A673 (cell line): ENCODE measurements around the gene TTN. TPM values are rescaled to one million over a fixed set of nuclear protein-coding genes. Genes with fewer than 3 reads are reported as not detected.

Source experiments
- Bru-seq: library from RNA; stranded (reverse); fragments of 400-500 nt; gene quantifications from one replicate; lab custom pipeline; 2021; lab: Mats Ljungman, UMichigan
- BruChase-seq, 2 experiments: library from RNA; stranded (reverse); fragments of 400-500 nt; gene quantifications; one replicate each; lab custom pipeline; 2021; lab: Mats Ljungman, UMichigan
- BruUV-seq: library from RNA; stranded (reverse); fragments of 400-500 nt; replicated peaks from 2 replicates; lab custom pipeline; 2021; lab: Mats Ljungman, UMichigan
- CTCF ChIA-PET: fragments of 300-600 bp; sonication (Branson Sonifier 250); formaldehyde crosslinking; loops from one replicate; lab custom pipeline; 2022; ENCODE audit warnings: antibody characterized with exemption; lab: Charles Lee
- POLR2A ChIA-PET: fragments of 300-600 bp; sonication (Branson Sonifier 250); formaldehyde crosslinking; loops from one replicate; lab custom pipeline; 2022; ENCODE audit warnings: antibody characterized with exemption; ENCODE audit not compliant: low non-redundant PET; lab: Charles Lee
- DNase-seq: peaks from one replicate; pipeline ENCODE4 v3.0.0-alpha.2; 2015; ENCODE audit warnings: low spot score
- H3K27ac ChIP-seq: fragments of 200-600 bp; sonication (generic); 2 replicates; pipeline ENCODE4 v1.5.1; 2016; ENCODE audit warnings: mixed run types, low read depth, mild to moderate bottlenecking, mixed read lengths, antibody characterized with exemption, low read length; ENCODE audit not compliant: poor library complexity, severe bottlenecking
- H3K27me3 ChIP-seq: fragments of 200-600 bp; sonication (generic); replicated peaks from 2 replicates; pipeline ENCODE4 v1.6.1; 2017; ENCODE audit warnings: mixed run types, low read depth, mild to moderate bottlenecking, mixed read lengths, antibody characterized with exemption, low read length; ENCODE audit not compliant: insufficient read depth, poor library complexity
- H3K36me3 ChIP-seq: fragments of 200-600 bp; sonication (generic); 2 replicates; pipeline ENCODE4 v1.6.1; 2016; ENCODE audit warnings: mixed run types, mild to moderate bottlenecking, mixed read lengths, antibody characterized with exemption, low read length; ENCODE audit not compliant: insufficient read depth, poor library complexity, severe bottlenecking
- H3K4me1 ChIP-seq: fragments of 200-600 bp; sonication (generic); 2 replicates; pipeline ENCODE4 v1.6.1; 2017; ENCODE audit warnings: mixed run types, mild to moderate bottlenecking, mixed read lengths, antibody characterized with exemption, low read length; ENCODE audit not compliant: insufficient read depth, poor library complexity, severe bottlenecking
- H3K4me3 ChIP-seq: fragments of 200-600 bp; sonication (generic); 2 replicates; pipeline ENCODE4 v1.5.1; 2016; ENCODE audit warnings: low read depth, mixed run types, mild to moderate bottlenecking, mixed read lengths, low read length; ENCODE audit not compliant: poor library complexity, severe bottlenecking
- H3K9me3 ChIP-seq: fragments of 200-600 bp; sonication (generic); 2 replicates; pipeline ENCODE4 v1.6.1; 2016; ENCODE audit warnings: mixed run types, low read depth, mild to moderate bottlenecking, mixed read lengths, antibody characterized with exemption, low read length; ENCODE audit not compliant: poor library complexity, severe bottlenecking
- CTCF ChIP-seq: fragments of 300-800, 200-600 bp; sonication (generic); conservative IDR thresholded peaks from 2 replicates; pipeline ENCODE4 v1.5.1; 2017; ENCODE audit warnings: low read depth, mild to moderate bottlenecking, antibody characterized with exemption, low read length, moderate library complexity, mixed read lengths
- EZH2 ChIP-seq: fragments of 200-600 bp; sonication (generic); IDR thresholded peaks from 2 replicates; pipeline ENCODE4 v1.6.1; 2017; ENCODE audit warnings: borderline replicate concordance, low read depth, mild to moderate bottlenecking, mixed read lengths, antibody characterized with exemption, low read length; ENCODE audit not compliant: poor library complexity, severe bottlenecking
- intact Hi-C: fragments of 100-400 bp; cut with micrococcal nuclease; formaldehyde crosslinking; loops from one replicate; pipeline ENCODE4 v1.10.0; 2022; ENCODE audit not compliant: unreplicated experiment
- long read RNA-seq: library from polyadenylated mRNA; stranded (forward); transcript quantifications from one replicate; pipeline ENCODE4 v2.0.0, GENCODE V29; 2022
- total RNA-seq: library from RNA; stranded (reverse); gene quantifications from 2 replicates; pipeline ENCODE4 v1.2.3, GENCODE V29; 2021

TTN gene
- total RNA-seq (under 0.01 TPM in 2 replicates), Bru-seq, nascent RNA (percentile 2 among the genes with signal in this experiment), BruChase-seq, experiment 1, labeled RNA remaining after a 2-hour chase (percentile 4 among the genes with signal in this experiment), BruChase-seq, experiment 2, labeled RNA remaining after a 6-hour chase (percentile 5 among the genes with signal in this experiment)
- long read RNA-seq, partial matches to known transcripts: 0 of 2 reads
- long read RNA-seq, other reads (novel, unspliced or antisense): 2 of 2 reads

GRCh38 chr2:178807227-178808008, at the start of gene TTN:
TTN (minus strand) TSS chr2:178807423; CDS start chr2:178804642, 2,781 bp downstream.
- no peak for DNase-seq
- intact Hi-C loops: no loop called here
- ChIA-PET CTCF (no interaction called here), POLR2A (no interaction called here)
- no peaks in the 10 kb centered on the region for H3K4me1 ChIP-seq
- no TSS peak for BruUV-seq
- TF ChIP-seq CTCF (no peak), EZH2 (no peak)
- H3K36me3 ChIP-seq: no peaks in the 10 kb centered on the region
- no peaks in the 10 kb centered on the region for H3K9me3 ChIP-seq
- H3K4me3 ChIP-seq: no peak within 1 kb of the TSS
- H3K27me3 ChIP-seq: peaks cover 5% of the 10 kb centered on the region
- no peak within 1 kb of the TSS for H3K27ac ChIP-seq

GRCh38 chr2:178855151-178855550, 47.9 kb upstream of the TTN start:
- H3K9me3 ChIP-seq: no peaks in the 10 kb centered on the region
- ChIA-PET POLR2A (no interaction called here), CTCF (no interaction called here)
- H3K4me3 ChIP-seq: no peak overlapping the region
- DNase-seq: no peak
- no peak overlapping the region for H3K27ac ChIP-seq
- intact Hi-C loops: no loop called here
- H3K36me3 ChIP-seq: no peaks in the 10 kb centered on the region
- no peaks in the 10 kb centered on the region for H3K4me1 ChIP-seq
- no peaks in the 10 kb centered on the region for H3K27me3 ChIP-seq
- no TSS peak for BruUV-seq
- TF ChIP-seq EZH2 (no peak), CTCF (no peak)

- DNase-seq: no peak
- ChIA-PET POLR2A (no interaction called here), CTCF (no interaction called here)
- no TSS peak for BruUV-seq
- H3K4me3 ChIP-seq: no peak overlapping the region
- no peaks in the 10 kb centered on the region for H3K9me3 ChIP-seq
- no peak overlapping the region for H3K27ac ChIP-seq
- TF ChIP-seq CTCF (no peak), EZH2 (no peak)
- H3K27me3 ChIP-seq: no peaks in the 10 kb centered on the region
- intact Hi-C loops: no loop called here
- no peaks in the 10 kb centered on the region for H3K36me3 ChIP-seq
- no peaks in the 10 kb centered on the region for H3K4me1 ChIP-seq
Measured at GRCh38 chr2:178848335-178848734, 41.1 kb upstream of the TTN start.
